HG03159 (cell line): ENCODE results near the gene ACBD4.

Source experiments
- ATAC-seq: cut with Tn5 transposase; IDR thresholded peaks from one replicate; pipeline ENCODE4 v1.9.1; 2021; ENCODE audit warnings: mild to moderate bottlenecking, moderate library complexity; ENCODE audit not compliant: unreplicated experiment

ACBD4 gene

DNA sequence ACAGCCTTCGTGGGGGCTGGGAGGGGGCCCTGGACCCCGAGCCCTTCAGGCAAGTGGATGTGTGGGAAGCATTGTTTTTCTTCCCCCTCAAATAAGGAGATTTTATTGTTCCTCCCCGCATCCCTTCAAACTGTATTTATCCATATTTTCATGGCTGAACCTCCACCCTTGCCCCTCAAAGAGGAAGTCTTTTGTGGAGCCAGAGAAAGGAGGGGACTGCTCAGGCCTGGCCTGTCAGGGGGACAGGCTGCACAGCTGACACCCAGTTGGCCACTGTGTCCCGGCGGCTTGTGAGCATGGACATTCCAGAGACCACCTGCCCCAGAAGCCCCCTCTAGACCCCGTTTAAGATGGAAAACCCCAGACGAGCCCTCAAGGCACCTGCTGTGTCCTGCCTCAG, 42.1 kb downstream of the ACBD4 start:
- no peak for ATAC-seq

GRCh38 chr17:45184144-45184543, 48.7 kb downstream of the ACBD4 start:
- ATAC-seq = no peak

- no peak for ATAC-seq
These were observed 51.4 kb downstream of the ACBD4 start for GRCh38 chr17:45186801-45187354.

GRCh38 chr17:45189009-45189408, 53.5 kb downstream of the ACBD4 start:
- ATAC-seq = no peak

DNA sequence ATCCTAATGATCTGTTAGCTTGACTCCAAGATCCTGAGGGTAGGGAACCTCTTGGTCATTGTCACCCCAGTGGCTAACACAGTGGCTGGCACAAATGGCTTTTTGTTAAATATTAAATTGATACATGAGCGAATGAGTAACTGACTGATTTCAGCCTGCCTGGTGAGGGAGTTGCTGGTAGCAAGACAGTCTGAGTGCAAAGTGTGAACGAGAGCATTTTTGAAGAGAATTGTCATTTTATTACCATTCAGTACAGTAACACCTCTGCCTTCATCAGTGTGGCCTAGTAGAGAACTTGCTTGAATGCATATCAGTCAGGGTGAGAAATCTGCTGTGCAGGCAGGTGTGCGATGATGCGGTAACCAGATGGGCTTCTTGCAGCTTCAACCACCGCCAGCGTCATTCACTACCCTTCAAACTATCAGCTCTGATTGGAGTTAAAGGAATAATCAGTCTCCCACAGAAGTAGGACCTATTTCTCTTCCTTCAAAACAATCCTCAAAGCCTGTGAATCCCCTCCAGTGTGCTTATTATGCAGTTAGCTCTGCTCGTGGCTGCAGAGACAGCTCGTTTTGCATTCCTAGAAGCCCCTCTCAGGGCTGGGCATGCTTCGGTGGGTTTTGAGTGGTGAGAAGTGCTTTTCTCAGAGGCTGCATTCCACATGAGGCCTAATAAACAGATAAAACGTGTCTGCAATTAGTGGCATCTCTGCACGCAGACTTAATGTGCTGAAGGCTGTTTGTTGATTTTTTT, 55.2 kb downstream of the ACBD4 start:
- no peak for ATAC-seq
